ENCODE measurements around the gene APOBEC3F. TPM values are rescaled to one million over a fixed set of nuclear protein-coding genes. Genes with fewer than 3 reads are reported as not detected.

The APOBEC3F gene
- total RNA-seq, 3 donors from 2014 or later = 8.3 to 12.3 (median 8.7) TPM

DNA sequence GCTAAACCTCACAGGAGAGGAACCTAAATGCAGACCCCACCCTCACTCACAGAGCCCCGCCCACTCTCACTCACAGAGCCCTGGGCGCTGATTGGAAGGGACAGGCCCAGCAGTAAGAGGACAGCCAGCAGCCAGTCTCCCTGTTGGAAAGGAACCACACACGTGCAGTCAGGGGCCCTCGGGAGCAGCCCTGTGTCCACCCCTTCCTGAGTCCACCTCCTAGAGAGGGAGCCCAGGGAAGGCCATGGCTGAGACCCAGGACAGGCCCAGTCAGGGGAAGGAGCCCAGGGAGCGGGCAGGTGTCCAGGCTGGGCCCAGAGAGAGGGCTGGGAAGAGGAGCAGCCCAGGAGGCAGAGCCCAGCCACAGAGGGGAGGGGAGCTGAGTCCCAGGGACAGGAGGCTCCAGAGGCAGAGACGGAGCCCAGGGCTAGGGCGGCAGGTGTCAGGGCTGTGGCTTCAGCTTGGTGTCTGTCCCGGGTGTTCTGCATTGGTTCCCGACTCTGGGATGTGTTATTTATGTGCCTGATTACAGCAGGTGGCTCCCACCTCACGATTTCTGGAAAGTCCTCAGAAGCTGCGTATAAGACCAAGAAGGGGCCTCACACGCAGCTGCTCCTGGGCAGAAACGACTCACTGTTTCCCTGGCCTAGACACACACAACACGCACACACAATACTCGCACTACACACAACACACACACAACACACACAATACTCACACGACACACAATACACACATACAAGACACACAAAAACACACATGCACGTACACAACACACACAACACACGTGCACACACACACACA is 47.4 kb downstream of the APOBEC3F start:
- Mint-ChIP-seq H3K4me1 (ENCODE audit: low read depth) (peaks cover 73% of the 10 kb centered on the region), H3K4me3 (no peak overlapping the region), H3K27me3 (ENCODE audit: low read depth) (no peaks in the 10 kb centered on the region), H3K9me3 (no peaks in the 10 kb centered on the region), H3K36me3 (ENCODE audit: insufficient read depth) (peaks cover 6% of the 10 kb centered on the region)
- ATAC-seq (no peak), DNase-seq (no peak)

DNA sequence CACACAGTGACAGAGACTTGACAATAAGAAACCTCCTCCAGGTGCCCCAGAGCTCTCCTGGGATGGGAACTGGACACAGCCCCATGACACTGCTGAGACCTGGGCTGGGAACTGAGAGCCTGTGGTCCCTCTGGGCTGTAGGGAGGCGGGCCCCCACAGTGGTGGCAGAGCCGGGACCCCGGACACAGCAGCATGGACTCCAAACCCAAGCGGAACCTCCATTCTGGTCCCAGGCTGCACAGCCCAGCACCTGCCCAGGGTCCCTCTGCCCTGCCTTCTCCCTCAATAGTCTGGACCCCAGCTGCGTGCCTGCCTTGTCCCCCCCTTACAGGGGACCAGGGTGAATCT is 48.0 kb downstream of the APOBEC3F start:
- Mint-ChIP-seq H3K27me3 (ENCODE audit: low read depth) (no peaks in the 10 kb centered on the region), H3K4me1 (ENCODE audit: low read depth) (peaks cover 68% of the 10 kb centered on the region), H3K4me3 (no peak overlapping the region), H3K9me3 (no peaks in the 10 kb centered on the region), H3K36me3 (ENCODE audit: insufficient read depth) (peaks cover 4% of the 10 kb centered on the region)
- DNase-seq = no peak
- ATAC-seq = no peak

DNA sequence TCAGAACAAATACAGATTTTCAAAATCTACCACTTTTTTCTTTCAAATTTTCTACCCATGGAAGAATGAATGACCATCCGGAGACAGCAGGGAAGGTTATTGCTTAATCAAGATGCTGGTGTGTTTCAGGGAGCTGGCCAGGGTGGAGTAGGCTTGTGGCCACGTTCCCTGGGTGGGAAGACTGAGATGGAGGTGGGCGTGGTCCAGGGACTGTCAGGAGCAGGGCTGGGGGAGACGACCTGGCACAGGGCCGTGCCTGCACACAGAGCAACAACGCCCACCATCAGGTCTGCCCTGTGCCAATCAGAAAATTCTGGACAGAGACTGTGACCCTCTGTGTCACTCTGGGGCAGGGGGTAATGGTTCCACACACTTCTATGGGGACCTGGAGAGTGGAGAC is 49.3 kb downstream of the APOBEC3F start:
- Mint-ChIP-seq H3K4me1 (ENCODE audit: low read depth) (peaks cover 75% of the 10 kb centered on the region), H3K9me3 (no peaks in the 10 kb centered on the region), H3K4me3 (peak overlapping the region; percentile 60), H3K27me3 (ENCODE audit: low read depth) (no peaks in the 10 kb centered on the region), H3K36me3 (ENCODE audit: insufficient read depth) (peaks cover 4% of the 10 kb centered on the region)
- DNase-seq = no peak
- ATAC-seq = no peak

DNA sequence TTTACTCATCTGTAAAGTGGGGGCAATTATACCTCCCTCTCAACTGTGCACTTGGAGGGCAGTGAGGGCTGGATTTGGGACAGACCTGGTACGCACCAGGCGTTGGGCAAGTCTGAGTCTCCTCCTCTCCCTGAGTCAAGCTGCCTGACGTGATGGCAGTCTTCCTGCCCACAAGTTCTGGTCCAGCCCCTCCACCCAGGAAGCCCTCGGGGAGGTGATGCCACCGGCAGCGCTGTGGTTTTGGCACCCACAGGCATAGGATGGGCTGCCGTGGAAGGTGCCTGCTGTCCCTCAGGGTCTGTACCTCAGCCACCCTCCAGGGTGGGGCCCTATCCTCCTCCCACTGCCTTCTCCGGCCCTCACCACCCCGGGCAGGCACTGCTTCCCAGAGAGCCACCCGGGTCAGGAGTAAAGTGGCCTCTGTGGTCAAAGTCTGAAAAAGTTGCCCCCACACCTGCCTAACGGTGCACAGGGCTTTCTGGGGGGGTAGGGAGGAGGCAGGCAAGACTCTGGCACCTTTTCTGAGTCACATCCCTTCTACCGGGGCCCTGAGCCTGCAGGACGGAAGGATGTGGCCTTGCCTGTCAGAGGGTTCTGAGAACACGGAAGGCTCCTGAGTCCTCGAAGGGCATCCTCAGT is 49.9 kb downstream of the APOBEC3F start:
- Mint-ChIP-seq H3K4me1 (ENCODE audit: low read depth) (peaks cover 80% of the 10 kb centered on the region), H3K9me3 (no peaks in the 10 kb centered on the region), H3K36me3 (ENCODE audit: insufficient read depth) (peaks cover 4% of the 10 kb centered on the region), H3K27me3 (ENCODE audit: low read depth) (no peaks in the 10 kb centered on the region), H3K4me3 (peak overlapping the region; percentile 60)
- DNase-seq = peak; percentile 76
- ATAC-seq = peak; percentile 82 to 87

DNA sequence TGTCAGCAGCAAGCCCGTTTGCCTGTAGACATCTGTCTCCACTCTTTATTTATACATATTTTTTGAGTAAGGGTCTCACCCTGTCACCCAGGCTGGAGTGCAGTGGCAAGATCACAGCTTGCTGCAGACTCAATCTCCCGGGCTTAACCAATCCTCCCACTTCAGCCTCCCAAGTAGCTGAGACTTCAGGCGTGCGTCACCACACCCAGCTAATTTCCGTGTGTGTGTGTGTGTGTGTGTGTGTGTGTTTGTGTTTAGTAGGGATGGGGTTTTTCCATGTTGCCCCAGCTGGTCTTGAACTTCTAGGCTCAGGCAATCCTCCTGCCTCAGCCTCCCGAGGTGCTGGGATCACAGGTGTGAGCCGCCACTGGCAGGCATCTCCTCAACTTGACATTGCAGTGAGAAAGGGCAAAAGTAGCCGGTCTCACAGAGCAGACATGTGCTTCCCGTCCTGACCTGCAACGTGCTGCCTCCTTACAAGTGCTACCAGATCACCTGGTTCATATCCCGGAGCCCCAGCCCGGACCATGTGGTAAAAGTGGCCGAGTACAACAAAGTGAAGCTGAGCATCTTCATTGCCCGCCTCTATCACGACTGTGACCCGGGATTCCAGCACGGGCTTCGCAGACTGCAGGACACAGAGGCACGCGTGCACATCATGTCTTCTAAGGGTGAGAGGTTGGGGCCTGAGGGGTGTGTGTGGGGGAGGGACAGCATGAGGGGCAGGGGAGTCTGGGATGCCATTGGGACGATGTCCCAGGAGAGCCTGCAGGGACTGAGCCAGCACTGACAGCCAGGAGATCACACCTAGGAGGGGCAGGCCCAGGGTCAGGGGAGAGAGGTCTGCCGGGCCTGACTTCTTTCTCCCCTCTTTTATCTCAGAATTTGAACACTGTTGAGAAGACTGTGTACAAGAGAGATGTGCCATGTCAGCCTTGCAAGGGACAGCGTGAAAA is 50.7 kb downstream of the APOBEC3F start:
- Mint-ChIP-seq H3K27me3 (ENCODE audit: low read depth) (no peaks in the 10 kb centered on the region), H3K4me1 (ENCODE audit: low read depth) (peaks cover 84% of the 10 kb centered on the region), H3K9me3 (no peaks in the 10 kb centered on the region), H3K36me3 (ENCODE audit: insufficient read depth) (peaks cover 2% of the 10 kb centered on the region), H3K4me3 (peak overlapping the region; percentile 55)
- ATAC-seq (no peak), DNase-seq (no peak)

DNA sequence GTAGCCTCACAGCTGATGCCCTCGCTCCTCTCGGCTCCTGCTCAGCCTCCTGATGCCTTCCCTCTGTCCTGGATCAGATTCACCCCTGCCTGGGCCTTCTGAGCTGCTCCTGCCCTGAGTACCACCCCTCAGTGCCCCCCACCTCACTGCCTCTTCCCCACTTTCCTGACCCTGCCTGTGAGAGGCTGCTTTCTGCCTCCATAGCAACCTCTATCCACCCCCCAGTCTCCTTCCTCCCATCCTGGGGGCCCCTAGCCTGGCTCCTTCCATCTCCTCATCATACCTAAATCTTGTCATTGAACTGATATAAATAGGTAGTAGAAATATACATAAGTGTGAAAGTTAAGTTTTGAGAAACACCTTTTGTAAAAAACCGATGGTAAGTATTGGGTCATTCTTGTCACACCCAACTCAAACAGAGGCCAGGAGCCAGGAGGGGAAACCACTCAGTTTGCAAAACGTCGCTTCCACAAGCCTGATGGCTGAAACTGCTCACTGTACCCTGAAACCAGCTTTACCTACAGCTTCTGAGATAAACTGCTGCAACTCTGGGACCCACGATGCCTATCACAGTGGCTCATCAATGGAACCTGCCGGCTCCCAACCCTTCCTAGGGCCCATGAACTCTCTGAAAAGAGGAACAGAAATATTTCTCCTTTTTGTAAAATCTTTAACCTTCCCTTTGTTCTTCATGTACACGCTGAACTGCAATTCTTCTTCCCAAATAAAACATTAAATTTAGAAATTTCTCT is 51.6 kb downstream of the APOBEC3F start:
- H3K4me3 Mint-ChIP-seq = peak overlapping the region; percentile 55
- H3K9me3 Mint-ChIP-seq = no peaks in the 10 kb centered on the region
- peaks cover 1% of the 10 kb centered on the region for H3K36me3 Mint-ChIP-seq (ENCODE audit: insufficient read depth)
- H3K4me1 Mint-ChIP-seq (ENCODE audit: low read depth) = peaks cover 85% of the 10 kb centered on the region
- DNase-seq (no peak), ATAC-seq (no peak)
- H3K27me3 Mint-ChIP-seq (ENCODE audit: low read depth) = no peaks in the 10 kb centered on the region

DNA sequence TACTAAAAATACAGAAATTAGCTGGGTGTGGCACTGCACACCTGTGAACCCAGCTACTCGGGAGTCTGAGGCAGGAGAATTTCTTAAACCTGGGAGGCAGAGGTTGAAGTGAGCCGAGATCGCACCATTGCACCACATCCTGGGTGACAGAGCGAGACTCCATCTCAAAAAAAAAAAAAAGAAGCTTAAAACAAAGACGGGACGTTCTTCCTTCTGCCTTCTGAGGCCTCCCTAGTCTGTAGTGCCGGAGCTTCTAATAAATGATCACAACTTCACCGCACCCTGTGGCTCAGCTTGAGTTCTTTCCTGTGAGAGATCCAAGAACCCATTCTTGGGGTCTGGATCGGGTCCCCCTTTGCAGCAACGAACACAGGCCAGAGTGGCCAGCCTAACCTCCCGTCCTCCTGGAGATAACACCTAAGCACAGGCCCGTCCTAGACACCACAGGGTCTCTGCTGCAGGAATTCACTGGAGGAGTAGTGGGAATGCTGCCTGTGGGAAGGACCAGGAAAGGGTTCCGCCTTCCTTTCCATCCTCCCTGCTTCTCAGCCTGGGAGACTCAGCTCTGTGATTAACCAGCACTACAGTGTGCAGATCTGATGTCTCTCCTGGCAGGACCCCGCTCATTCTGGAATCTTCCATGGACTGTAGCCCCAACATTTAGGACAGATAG is 54.2 kb downstream of the APOBEC3F start:
- Mint-ChIP-seq H3K4me3 (no peak overlapping the region), H3K36me3 (ENCODE audit: insufficient read depth) (no peaks in the 10 kb centered on the region), H3K27me3 (ENCODE audit: low read depth) (no peaks in the 10 kb centered on the region), H3K9me3 (no peaks in the 10 kb centered on the region), H3K4me1 (ENCODE audit: low read depth) (peaks cover 86% of the 10 kb centered on the region)
- ATAC-seq (no peak), DNase-seq (no peak)

DNA sequence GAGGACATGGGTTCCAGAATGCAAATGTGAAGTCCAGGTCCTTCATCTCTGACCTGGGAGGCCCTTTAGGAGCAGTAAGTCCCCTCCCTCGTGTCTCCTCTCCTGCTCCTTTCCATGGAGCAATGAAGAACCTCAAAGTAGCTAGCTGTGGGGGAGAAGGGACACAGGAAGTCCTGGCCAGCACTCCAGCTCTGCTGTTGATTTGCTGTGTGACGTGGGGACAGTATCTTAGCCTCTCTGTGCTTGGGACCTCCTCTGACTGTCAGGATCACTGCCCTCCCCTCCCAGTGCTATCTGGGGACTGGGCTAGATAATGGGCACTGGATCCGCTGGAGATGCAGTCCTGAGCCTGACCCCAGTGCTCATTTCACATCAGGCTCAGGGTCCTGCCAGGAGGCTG is 55.3 kb downstream of the APOBEC3F start:
- Mint-ChIP-seq H3K4me3 (no peak overlapping the region), H3K27me3 (ENCODE audit: low read depth) (no peaks in the 10 kb centered on the region), H3K36me3 (ENCODE audit: insufficient read depth) (no peaks in the 10 kb centered on the region), H3K4me1 (ENCODE audit: low read depth) (peaks cover 82% of the 10 kb centered on the region), H3K9me3 (no peaks in the 10 kb centered on the region)
- no peak for ATAC-seq
- no peak for DNase-seq

DNA sequence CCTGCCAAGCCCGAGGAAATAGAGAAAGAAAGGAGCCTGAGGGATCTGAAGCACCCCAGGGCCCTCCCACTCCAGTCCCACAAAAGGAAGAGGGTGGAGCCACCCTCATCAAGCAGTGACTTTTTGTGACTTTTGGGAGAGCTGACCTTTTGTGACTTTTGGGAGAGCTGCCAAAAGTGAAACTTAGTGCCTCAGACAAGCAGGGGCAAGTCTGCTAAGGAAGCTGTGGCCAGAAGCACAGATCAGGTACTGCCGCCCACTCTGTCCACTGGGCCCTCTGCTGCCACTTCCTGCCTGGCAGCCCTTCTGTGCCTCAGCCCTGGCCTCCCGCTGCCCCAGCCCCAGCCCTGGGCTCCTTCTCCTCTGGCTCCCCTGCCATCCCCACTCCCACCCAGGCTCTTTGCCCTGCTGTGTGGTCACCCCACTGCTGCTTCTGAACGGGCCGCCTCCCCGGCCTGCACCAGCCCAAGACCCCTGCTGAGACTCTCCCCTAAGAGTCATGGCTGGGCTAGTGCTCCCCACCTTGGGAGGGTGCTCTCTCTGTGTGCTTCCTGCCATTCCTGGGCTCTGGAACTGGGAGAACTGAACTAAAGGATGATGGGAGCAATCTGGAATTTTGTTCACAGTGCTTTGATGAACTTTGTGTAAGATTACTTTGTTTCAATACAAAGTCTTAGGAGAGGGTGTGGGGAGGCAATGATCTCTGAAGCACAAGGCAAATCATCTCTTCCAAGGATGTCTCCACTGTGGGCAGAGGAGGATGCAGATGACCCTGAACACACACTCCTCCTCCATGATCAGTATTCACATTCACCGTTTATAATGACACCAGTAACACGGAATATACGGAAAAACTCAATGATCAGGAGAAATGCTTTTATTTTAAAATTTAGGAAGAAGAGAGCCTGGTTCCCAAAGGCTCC is 56.7 kb downstream of the APOBEC3F start, which contains the start of gene APOBEC3H:
Gene APOBEC3H, plus strand, starts transcription at position 147 of the 923 bp plus-strand sequence. CDS start 3,035 bp downstream, outside the sequence.
- DNase-seq = no peak
- Mint-ChIP-seq H3K4me1 (ENCODE audit: low read depth) (peaks cover 71% of the 10 kb centered on the region), H3K4me3 (peak within 1 kb of the TSS; percentile 62), H3K9me3 (no peaks in the 10 kb centered on the region), H3K36me3 (ENCODE audit: insufficient read depth) (no peaks in the 10 kb centered on the region), H3K27me3 (ENCODE audit: low read depth) (no peaks in the 10 kb centered on the region)
- ATAC-seq = no peak

DNA sequence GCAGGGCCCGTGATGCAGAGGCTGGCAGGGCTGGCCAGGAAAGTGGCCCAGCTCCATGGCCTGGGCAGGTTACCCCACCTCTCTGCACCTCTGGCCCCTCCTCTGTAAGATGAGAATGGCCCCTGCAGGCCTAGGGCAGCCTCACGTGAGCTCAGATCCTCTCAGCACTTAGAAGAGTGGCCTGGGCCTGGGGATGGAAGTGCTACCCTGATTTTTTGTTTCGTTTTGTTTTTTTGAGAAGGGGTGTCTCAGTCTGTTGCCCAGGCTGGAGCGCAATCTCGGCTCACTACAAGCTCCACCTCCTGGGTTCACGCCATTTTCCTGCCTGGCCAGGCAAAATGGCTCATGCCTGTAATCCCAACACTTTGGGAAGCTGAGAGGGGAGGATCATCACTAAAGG is 57.4 kb downstream of the APOBEC3F start:
- no peaks in the 10 kb centered on the region for H3K27me3 Mint-ChIP-seq (ENCODE audit: low read depth)
- H3K4me1 Mint-ChIP-seq (ENCODE audit: low read depth) = peaks cover 64% of the 10 kb centered on the region
- no peaks in the 10 kb centered on the region for H3K9me3 Mint-ChIP-seq
- ATAC-seq (no peak), DNase-seq (no peak)
- peak overlapping the region; percentile 62 for H3K4me3 Mint-ChIP-seq
- no peaks in the 10 kb centered on the region for H3K36me3 Mint-ChIP-seq (ENCODE audit: insufficient read depth)

DNA sequence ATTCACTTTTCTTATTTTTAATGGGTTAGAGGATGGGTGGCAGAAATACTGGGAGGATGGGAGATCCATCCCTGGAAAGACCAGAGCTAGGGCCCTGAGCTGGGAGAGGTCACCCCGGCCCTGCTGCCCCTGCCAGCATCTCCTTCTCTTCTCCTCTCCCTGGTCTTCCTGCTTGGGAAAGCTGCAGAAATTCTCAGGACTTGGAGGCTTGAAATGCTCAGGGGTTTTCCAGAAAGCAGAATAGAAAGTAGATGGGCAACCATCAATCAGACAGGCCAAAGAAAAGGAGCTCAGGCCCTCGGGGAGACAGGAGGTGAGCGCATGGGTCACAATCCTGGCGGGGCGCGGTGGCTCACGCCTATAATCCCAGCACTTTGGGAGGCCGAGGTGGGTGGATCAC is 57.9 kb downstream of the APOBEC3F start:
- ATAC-seq (no peak), DNase-seq (no peak)

DNA sequence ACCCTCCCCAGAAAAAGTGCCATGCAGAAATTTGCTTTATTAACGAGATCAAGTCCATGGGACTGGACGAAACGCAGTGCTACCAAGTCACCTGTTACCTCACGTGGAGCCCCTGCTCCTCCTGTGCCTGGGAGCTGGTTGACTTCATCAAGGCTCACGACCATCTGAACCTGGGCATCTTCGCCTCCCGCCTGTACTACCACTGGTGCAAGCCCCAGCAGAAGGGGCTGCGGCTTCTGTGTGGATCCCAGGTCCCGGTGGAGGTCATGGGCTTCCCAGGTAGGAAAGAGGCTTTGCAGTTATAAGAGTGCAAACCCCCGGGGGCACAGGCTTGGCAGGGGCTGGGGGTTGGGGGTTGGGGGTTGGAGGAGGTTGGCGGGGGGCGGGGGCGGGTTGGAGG is 60.6 kb downstream of the APOBEC3F start:
- H3K27me3 Mint-ChIP-seq (ENCODE audit: low read depth) = no peaks in the 10 kb centered on the region
- H3K36me3 Mint-ChIP-seq (ENCODE audit: insufficient read depth) = no peaks in the 10 kb centered on the region
- DNase-seq = no peak
- no peak overlapping the region for H3K4me3 Mint-ChIP-seq
- no peaks in the 10 kb centered on the region for H3K9me3 Mint-ChIP-seq
- H3K4me1 Mint-ChIP-seq (ENCODE audit: low read depth) = peaks cover 48% of the 10 kb centered on the region
- ATAC-seq = no peak

More for the DNA sequence above, 57.9 kb downstream of the APOBEC3F start:
- H3K4me1 Mint-ChIP-seq (ENCODE audit: low read depth) = peaks cover 67% of the 10 kb centered on the region
- no peaks in the 10 kb centered on the region for H3K27me3 Mint-ChIP-seq (ENCODE audit: low read depth)
- peak overlapping the region; percentile 40 for H3K4me3 Mint-ChIP-seq
- H3K9me3 Mint-ChIP-seq = no peaks in the 10 kb centered on the region
- no peaks in the 10 kb centered on the region for H3K36me3 Mint-ChIP-seq (ENCODE audit: insufficient read depth)

Measured in activated T-cell treated with anti-CD3 and anti-CD28 coated beads, Interleukin-2, amount 50 U/mL, for 4 hours (primary cell).